ENCODE results near the gene RALGPS1. TPM values are rescaled to one million over a fixed set of nuclear protein-coding genes. Genes with fewer than 3 reads are reported as not detected.

Gene RALGPS1
- total RNA-seq, 1 experiment from 2014 or later: 28.5 TPM

- POLR2A ChIA-PET: no interaction called here
- H3K4me3 Mint-ChIP-seq: no peak overlapping the region
- CTCF ChIA-PET: no interaction called here
These were observed 267.1 kb downstream of the RALGPS1 start for GRCh38 chr9:127181595-127182190.

GRCh38 chr9:127182901-127183746 is 268.5 kb downstream of the RALGPS1 start:
- DNase-seq (ENCODE audit: low spot score): no peak

More at GRCh38 chr9:127181595-127182190, 267.1 kb downstream of the RALGPS1 start:
- no peak for ATAC-seq
- TF ChIP-seq ZBTB21 (CRISPR knock-in tag; IDR thresholded peaks at IDR 0.05; ENCODE audit: borderline replicate concordance) (no peak), NR2C2 (CRISPR knock-in tag; IDR thresholded peaks at IDR 0.05) (no peak), OVOL2 (CRISPR knock-in tag; IDR thresholded peaks at IDR 0.05; ENCODE audit: borderline replicate concordance) (no peak), ATF6 (CRISPR knock-in tag; IDR thresholded peaks at IDR 0.05) (no peak), FOXK1 (CRISPR knock-in tag; IDR thresholded peaks at IDR 0.05) (no peak), USF2 (CRISPR knock-in tag; IDR thresholded peaks at IDR 0.05) (no peak), GRHL2 (CRISPR knock-in tag; IDR thresholded peaks at IDR 0.05; ENCODE audit: insufficient replicate concordance, severe bottlenecking) (no peak), ZNF317 (CRISPR knock-in tag; IDR thresholded peaks at IDR 0.05; ENCODE audit: borderline replicate concordance, low read depth) (no peak), SP1 (CRISPR knock-in tag; conservative IDR thresholded peaks at IDR 0.05) (no peak), ZNF416 (CRISPR knock-in tag; IDR thresholded peaks at IDR 0.05) (no peak), ZNF532 (CRISPR knock-in tag; IDR thresholded peaks at IDR 0.05; ENCODE audit: borderline replicate concordance) (no peak)
- no peaks in the 10 kb centered on the region; the same call in 1 of the 2 replicates for H3K27me3 Mint-ChIP-seq (ENCODE audit: low read depth)
- no peak overlapping the region for H3K27ac Mint-ChIP-seq
- peak; percentile 0 for DNase-seq (ENCODE audit: low spot score)
- H3K9me3 Mint-ChIP-seq: no peaks in the 10 kb centered on the region
- peaks cover 12% of the 10 kb centered on the region for H3K4me1 Mint-ChIP-seq
- no peaks in the 10 kb centered on the region for H3K36me3 Mint-ChIP-seq

More at GRCh38 chr9:127182901-127183746, 268.5 kb downstream of the RALGPS1 start:
- POLR2A ChIA-PET: interaction anchor here (0.6 kb wide), 1 partner anchor 49 kb away, joined by 3 read pairs; no protein-coding TSS in a partner anchor
- peaks cover 12% of the 10 kb centered on the region for H3K4me1 Mint-ChIP-seq
- no peaks in the 10 kb centered on the region for H3K9me3 Mint-ChIP-seq
- CTCF ChIA-PET: interaction anchor here (0.9 kb wide), 1 partner anchor 242 kb away, joined by 3 read pairs; no protein-coding TSS in a partner anchor
- no peak; the same call in 1 of the 2 replicates for ATAC-seq
- H3K36me3 Mint-ChIP-seq: no peaks in the 10 kb centered on the region
- TF ChIP-seq ZNF423 (CRISPR knock-in tag; IDR thresholded peaks at IDR 0.05): 0 out of 2 replicates have a peak, but pooled peaks have one; percentile 16
- no peak for TF ChIP-seq AFF4 (CRISPR knock-in tag; IDR thresholded peaks at IDR 0.05; ENCODE audit: borderline replicate concordance)
- TF ChIP-seq ATF1 (CRISPR knock-in tag; IDR thresholded peaks at IDR 0.05): no peak
- no peak for TF ChIP-seq ATF6 (CRISPR knock-in tag; IDR thresholded peaks at IDR 0.05)
- TF ChIP-seq GABPB1 (CRISPR knock-in tag; IDR thresholded peaks at IDR 0.05): no peak
- no peak overlapping the region; the same call in 1 of the 2 replicates for H3K27ac Mint-ChIP-seq
- no peak overlapping the region for H3K4me3 Mint-ChIP-seq
- H3K27me3 Mint-ChIP-seq (ENCODE audit: low read depth): no peaks in the 10 kb centered on the region; the same call in 1 of the 2 replicates
